Activated CD8-positive, alpha-beta T cell treated with anti-CD3 and anti-CD28 coated beads, Interleukin-2, amount 10 ng/mL, durations not matched to agents 7 days and 5 days (primary cell): ENCODE measurements around the gene HSDL1. TPM values are rescaled to one million over a fixed set of nuclear protein-coding genes. Genes with fewer than 3 reads are reported as not detected.

ENCODE experiments used
- ATAC-seq: fragments of 150-1000 bp; cut with Tn5 transposase; one replicate; pipeline ENCODE4 v1.10.0; 2021; ENCODE audit warnings: moderate library complexity
- CTCF ChIA-PET: fragments of 350-600 bp; sonication (Branson Sonifier 250); formaldehyde crosslinking; loops from one replicate; lab custom pipeline; 2021; ENCODE audit warnings: antibody characterized with exemption; lab: Charles Lee
- POLR2A ChIA-PET: fragments of 350-600 bp; sonication (Branson Sonifier 250); formaldehyde crosslinking; loops from one replicate; lab custom pipeline; 2021; ENCODE audit warnings: antibody characterized with exemption; lab: Charles Lee
- DNase-seq: peaks from one replicate; pipeline ENCODE4 v3.0.0-alpha.2; 2020
- H3K27ac Mint-ChIP-seq: one replicate; pipeline ENCODE4 v1.8.0; 2021; ENCODE audit warnings: mild to moderate bottlenecking, mixed read lengths
- H3K27me3 Mint-ChIP-seq: one replicate; pipeline ENCODE4 v1.8.0; 2021; ENCODE audit warnings: low read depth, mixed read lengths
- H3K36me3 Mint-ChIP-seq: one replicate; pipeline ENCODE4 v1.8.0; 2021; ENCODE audit warnings: low read depth, mixed read lengths
- H3K4me1 Mint-ChIP-seq: one replicate; pipeline ENCODE4 v1.8.0; 2021; ENCODE audit warnings: low read depth, mixed read lengths
- H3K4me3 Mint-ChIP-seq: one replicate; pipeline ENCODE4 v1.8.0; 2021; ENCODE audit warnings: mild to moderate bottlenecking, mixed read lengths
- H3K9me3 Mint-ChIP-seq: one replicate; pipeline ENCODE4 v1.8.0; 2022; ENCODE audit warnings: mixed read lengths; ENCODE audit not compliant: insufficient read depth
- total RNA-seq, 2 experiments: library from RNA; stranded (reverse); gene quantifications; one replicate each; pipeline ENCODE4 v1.2.3, GENCODE V29; 2021

Gene HSDL1
- total RNA-seq, 2 experiments from 2014 or later, result 10.4 to 12.3 TPM

DNA sequence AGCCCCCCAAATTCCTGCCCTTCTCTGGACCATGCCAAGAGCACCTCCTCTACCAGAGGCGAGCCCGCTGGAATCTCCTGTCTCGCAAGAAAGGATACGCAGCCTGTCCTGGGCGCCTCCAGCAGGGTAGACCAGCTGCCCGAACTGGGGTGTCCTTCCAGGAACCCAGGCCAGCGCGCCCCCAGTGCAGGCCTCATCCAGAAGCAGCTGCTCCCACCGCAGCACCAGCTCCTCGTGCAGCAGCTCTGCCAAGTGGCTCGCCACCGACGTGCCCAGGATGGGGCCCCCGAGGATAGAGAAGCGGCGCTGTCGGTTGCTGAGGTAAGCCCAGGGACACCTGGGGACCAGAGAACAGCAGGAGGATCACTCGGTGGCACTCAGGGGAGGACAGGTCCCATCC, 37.1 kb upstream of the HSDL1 start:
- Mint-ChIP-seq H3K9me3 (no peaks in the 10 kb centered on the region), H3K4me1 (peaks cover 22% of the 10 kb centered on the region), H3K27me3 (no peaks in the 10 kb centered on the region), H3K4me3 (no peak overlapping the region), H3K27ac (no peak overlapping the region), H3K36me3 (peaks cover 29% of the 10 kb centered on the region)
- ATAC-seq (no peak), DNase-seq (no peak)
- ChIA-PET CTCF (no interaction called here), POLR2A (no interaction called here)

DNA sequence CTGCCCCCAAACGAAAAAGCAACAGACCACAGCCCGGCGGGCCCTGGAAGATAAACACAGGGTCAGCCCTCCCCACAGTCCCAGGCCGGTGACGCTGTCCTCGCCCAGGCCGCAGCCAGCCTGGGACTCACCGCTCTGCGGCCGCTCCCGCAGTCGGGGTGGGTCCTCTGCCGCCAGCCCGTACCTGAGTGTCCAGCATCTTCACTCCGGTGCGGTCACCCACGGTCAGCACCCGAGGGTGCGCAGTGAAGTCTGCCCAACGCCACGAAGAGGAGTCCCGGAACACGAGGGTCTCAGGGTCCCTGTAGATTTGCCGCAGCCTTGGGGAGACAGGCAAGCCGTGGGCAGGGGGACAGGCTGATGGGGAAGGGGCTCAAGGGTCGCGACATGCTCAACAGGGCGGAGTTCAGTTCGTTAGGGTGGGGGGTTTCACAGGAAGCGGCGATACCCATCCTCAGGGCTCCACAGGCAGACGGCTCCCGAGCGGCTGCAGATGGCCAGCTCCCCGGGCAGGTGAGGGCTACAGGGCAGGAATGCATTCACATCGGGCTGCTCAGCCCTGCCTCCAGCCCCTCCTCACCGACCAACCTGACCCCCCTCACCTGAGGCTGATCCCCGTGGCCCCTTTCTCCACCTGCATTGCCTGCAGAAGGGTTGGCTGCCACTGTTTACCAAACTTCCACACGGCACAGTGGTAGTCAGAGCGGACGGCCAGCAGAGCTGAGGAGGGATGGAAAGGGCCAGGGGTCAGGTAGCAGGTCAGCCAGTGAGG, 36.4 kb upstream of the HSDL1 start:
- Mint-ChIP-seq H3K4me3 (no peak overlapping the region), H3K36me3 (peaks cover 29% of the 10 kb centered on the region), H3K4me1 (peaks cover 18% of the 10 kb centered on the region), H3K9me3 (no peaks in the 10 kb centered on the region), H3K27me3 (no peaks in the 10 kb centered on the region), H3K27ac (no peak overlapping the region)
- DNase-seq, result no peak
- ATAC-seq, result no peak
- ChIA-PET CTCF (no interaction called here), POLR2A (no interaction called here)

DNA sequence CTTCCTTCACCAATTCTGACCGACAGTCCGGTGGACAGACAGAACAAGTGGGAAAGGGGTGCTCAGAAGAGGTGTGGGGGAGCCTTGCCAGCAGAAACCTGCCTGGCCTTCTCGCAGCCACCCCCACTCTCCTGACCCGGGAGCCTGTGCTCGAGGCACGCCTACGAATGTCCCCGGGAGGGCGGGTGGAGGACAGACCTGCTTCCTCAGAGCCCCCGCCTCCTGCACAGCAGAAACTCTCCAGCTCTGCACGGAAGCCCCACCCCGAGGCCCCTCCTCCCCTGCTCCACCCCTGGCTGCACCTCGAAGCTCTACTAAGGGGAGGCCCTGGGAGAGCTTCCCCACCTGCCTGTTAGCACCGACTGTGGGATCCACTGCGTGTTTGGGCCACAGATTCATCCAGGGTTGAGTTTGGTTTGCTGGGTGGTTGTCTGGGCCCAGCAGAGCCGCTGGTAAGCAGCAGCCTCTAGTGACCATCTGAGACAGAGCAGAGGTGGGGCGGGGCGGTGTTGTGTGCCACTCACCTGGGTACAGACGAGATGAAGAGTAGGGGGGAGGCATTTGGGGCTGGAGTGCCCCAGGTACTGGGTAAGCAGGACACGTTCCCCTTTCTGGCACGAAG, 35.7 kb upstream of the HSDL1 start:
- ATAC-seq (no peak), DNase-seq (no peak)
- no peaks in the 10 kb centered on the region for H3K9me3 Mint-ChIP-seq
- H3K27ac Mint-ChIP-seq, result no peak overlapping the region
- H3K36me3 Mint-ChIP-seq, result peaks cover 29% of the 10 kb centered on the region
- no peak overlapping the region for H3K4me3 Mint-ChIP-seq
- ChIA-PET CTCF (no interaction called here), POLR2A (no interaction called here)
- no peaks in the 10 kb centered on the region for H3K27me3 Mint-ChIP-seq
- peaks cover 12% of the 10 kb centered on the region for H3K4me1 Mint-ChIP-seq

- Mint-ChIP-seq H3K27me3 (no peaks in the 10 kb centered on the region), H3K36me3 (peaks cover 26% of the 10 kb centered on the region), H3K9me3 (no peaks in the 10 kb centered on the region), H3K4me3 (no peak overlapping the region), H3K4me1 (peaks cover 10% of the 10 kb centered on the region), H3K27ac (no peak overlapping the region)
- DNase-seq, result no peak
- POLR2A ChIA-PET, result no interaction called here
- CTCF ChIA-PET, result no interaction called here
- ATAC-seq, result no peak
Observed at GRCh38 chr16:84179612-84180320, 34.8 kb upstream of the HSDL1 start.

DNA sequence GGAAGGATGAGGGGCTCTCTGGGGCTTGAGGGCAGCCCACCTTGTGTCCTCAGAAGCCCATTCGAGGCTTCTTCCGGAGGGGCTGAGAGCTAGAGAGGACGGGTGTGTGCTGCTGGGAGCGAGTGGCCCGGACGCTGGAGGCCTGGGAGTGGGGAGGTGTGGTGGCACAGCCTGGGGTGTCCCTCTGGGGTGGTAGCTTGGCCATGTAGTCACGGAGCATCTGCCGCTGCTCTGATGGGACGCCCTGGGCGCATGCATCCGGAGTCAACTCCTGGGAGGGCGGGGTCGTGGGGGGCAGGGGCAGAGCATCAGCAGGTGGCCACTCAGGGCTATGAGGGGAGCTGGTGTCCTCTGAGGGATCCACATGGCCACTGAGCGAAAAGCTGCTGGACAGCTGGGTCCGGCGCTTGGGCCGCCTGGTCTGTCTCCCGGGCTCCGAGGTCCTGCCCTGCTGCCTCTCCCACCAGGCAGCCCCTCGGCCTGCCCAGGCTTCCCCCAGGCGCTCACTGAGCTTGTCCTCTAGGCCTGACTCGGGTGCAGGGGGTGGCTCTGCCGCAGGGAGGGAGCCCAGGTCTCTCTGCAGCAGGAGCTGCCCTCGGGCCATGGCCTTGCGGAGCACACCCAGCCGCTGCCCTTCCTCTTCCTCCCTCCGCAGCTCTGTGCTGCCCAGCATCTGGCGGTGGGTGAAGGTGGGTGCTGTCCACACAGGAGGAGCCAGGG, 34.1 kb upstream of the HSDL1 start:
- Mint-ChIP-seq H3K4me1 (peaks cover 4% of the 10 kb centered on the region), H3K27ac (no peak overlapping the region)
- no peak for ATAC-seq

DNA sequence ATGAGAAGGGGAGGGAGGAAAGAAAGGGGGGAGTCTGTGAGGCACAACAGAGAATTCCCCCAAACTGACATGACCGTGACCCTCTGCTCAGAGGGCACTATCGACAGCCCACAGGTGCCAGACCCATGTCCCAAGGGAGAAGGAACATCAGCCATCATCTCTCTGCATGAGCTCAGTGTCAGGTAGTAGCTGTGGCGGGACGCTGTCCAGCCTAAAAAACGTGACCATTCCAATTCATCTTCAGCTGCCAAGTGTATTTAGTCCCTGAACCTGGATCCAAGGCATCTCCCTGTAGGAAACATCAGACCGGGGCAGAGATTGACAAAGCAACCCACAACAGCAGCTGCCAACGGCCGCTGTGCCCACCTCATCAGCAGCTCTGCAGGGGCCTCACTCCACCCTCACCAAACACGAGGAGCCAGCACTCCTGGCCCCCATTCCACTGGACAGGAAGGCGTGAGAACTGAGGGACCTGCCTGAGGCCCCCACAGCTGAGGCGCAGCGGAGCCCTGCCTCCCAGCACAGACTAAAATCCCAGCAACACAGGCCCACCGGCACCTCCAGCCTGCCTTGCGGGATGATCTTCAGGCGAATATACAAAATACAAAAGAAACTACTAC, 33.3 kb upstream of the HSDL1 start:
- peaks cover 3% of the 10 kb centered on the region for H3K27me3 Mint-ChIP-seq
- peaks cover 4% of the 10 kb centered on the region for H3K4me1 Mint-ChIP-seq
- ATAC-seq (no peak), DNase-seq (no peak)
- H3K9me3 Mint-ChIP-seq, result no peaks in the 10 kb centered on the region
- H3K36me3 Mint-ChIP-seq, result peaks cover 16% of the 10 kb centered on the region
- H3K4me3 Mint-ChIP-seq, result no peak overlapping the region
- ChIA-PET CTCF (interaction anchor here (2.5 to 6.0 kb wide), 2 partner anchors 9 to 91 kb away, joined by 11 to 95 read pairs; partner anchors contain the start of gene TAF1C), POLR2A (interaction anchor here (1.2 to 1.3 kb wide), 2 partner anchors 8 to 74 kb away, joined by 4 to 5 read pairs; partner anchors contain the start of gene TAF1C)
- no peak overlapping the region for H3K27ac Mint-ChIP-seq

More for the DNA sequence above, 34.1 kb upstream of the HSDL1 start:
- peaks cover 19% of the 10 kb centered on the region for H3K36me3 Mint-ChIP-seq
- DNase-seq, result no peak
- H3K9me3 Mint-ChIP-seq, result no peaks in the 10 kb centered on the region
- no peak overlapping the region for H3K4me3 Mint-ChIP-seq
- POLR2A ChIA-PET, result no interaction called here
- CTCF ChIA-PET, result interaction anchor here (2.5 kb wide), 1 partner anchor 8 kb away, joined by 11 read pairs; the partner anchor contains the start of gene TAF1C
- peaks cover 3% of the 10 kb centered on the region for H3K27me3 Mint-ChIP-seq

DNA sequence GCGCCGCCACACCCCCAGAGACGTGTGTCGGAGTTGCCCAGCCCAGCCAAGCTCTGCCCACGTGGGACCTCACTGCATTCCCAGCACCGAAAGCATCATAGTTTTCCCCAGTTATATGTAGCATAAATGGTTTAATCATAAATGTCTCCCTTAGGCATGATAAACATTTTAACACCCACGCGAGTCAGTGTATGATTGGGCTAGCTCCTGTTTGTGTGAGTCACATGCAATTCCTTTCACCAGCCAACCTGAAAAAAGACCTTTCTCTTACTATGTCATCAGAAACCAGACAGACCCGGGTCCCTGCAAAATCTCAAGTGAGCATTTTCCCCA, 32.7 kb upstream of the HSDL1 start:
- ATAC-seq (no peak), DNase-seq (no peak)
- H3K4me1 Mint-ChIP-seq, result peaks cover 4% of the 10 kb centered on the region
- H3K4me3 Mint-ChIP-seq, result no peak overlapping the region
- H3K27ac Mint-ChIP-seq, result no peak overlapping the region
- ChIA-PET CTCF (interaction anchor here (0.9 to 6.0 kb wide), 4 partner anchors 9 to 90 kb away, joined by 3 to 95 read pairs (median 7); partner anchors contain the start of gene TAF1C), POLR2A (interaction anchor here (1.2 to 1.3 kb wide), 2 partner anchors 9 to 73 kb away, joined by 4 to 5 read pairs; partner anchors contain the start of gene TAF1C)
- peaks cover 10% of the 10 kb centered on the region for H3K36me3 Mint-ChIP-seq
- peaks cover 3% of the 10 kb centered on the region for H3K27me3 Mint-ChIP-seq
- no peaks in the 10 kb centered on the region for H3K9me3 Mint-ChIP-seq

DNA sequence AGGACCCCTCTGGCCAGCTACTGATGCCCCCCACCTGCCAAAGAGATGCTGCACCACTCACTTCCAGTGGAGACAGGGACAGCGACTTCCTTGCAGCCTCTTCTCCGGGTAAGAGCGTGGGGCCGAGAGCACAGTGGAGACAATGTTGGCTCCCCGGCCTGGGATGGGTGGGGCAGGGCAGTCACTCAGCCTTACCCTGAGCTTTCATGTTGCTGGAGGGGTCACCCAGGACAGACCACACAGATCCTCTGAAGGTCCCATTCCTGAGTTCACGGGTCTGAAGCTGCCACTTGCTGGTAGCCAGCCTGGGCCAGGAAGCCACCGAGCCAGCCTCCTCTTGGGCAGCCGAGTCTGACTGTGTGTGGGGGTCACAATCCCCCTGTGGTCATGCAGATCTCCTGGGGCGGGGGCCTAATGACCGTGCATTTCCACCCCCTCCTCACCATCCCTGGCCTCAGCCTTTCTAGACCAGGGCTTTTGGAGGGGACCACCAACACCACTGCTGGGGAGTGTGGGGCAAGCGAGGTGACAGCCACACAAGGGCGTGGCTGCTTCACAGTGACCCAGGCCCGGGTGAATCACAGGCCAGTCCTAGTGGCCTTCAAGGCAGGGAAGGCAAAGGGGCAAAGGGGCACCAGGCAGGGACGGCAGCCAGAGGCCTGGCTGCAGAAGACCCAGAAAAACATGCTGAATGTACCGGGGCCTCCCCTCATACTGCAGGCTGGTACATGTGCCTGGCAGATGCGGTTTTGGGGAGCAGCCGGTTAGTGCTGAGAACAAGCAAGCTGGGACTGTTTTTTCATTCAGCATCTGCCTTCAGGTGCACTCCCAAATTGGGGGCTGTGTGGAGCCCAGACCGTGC, 31.4 kb upstream of the HSDL1 start:
- no peak overlapping the region for H3K4me3 Mint-ChIP-seq
- H3K9me3 Mint-ChIP-seq, result no peaks in the 10 kb centered on the region
- H3K4me1 Mint-ChIP-seq, result peaks cover 4% of the 10 kb centered on the region
- ChIA-PET CTCF (interaction anchor here (0.6 to 6.0 kb wide), 22 partner anchors 9 to 220 kb away, joined by 3 to 95 read pairs (median 4); partner anchors contain the start of genes MBTPS1 and TAF1C), POLR2A (interaction anchor here (1.2 to 1.3 kb wide), 2 partner anchors 10 to 72 kb away, joined by 4 to 5 read pairs; partner anchors contain the start of gene TAF1C)
- peaks cover 3% of the 10 kb centered on the region for H3K27me3 Mint-ChIP-seq
- DNase-seq (no peak), ATAC-seq (no peak)
- H3K36me3 Mint-ChIP-seq, result peaks cover 7% of the 10 kb centered on the region
- H3K27ac Mint-ChIP-seq, result no peak overlapping the region

GRCh38 chr16:84175350-84176081, 30.5 kb upstream of the HSDL1 start:
- ChIA-PET CTCF (interaction anchor here (0.6 to 6.0 kb wide), 24 partner anchors 9 to 221 kb away, joined by 3 to 95 read pairs (median 5); partner anchors contain the start of genes MBTPS1 and TAF1C), POLR2A (no interaction called here)
- peaks cover 5% of the 10 kb centered on the region for H3K36me3 Mint-ChIP-seq
- peak; percentile 93 for ATAC-seq
- DNase-seq, result peak; percentile 74
- H3K27me3 Mint-ChIP-seq, result peaks cover 3% of the 10 kb centered on the region
- no peak overlapping the region for H3K4me3 Mint-ChIP-seq
- no peak overlapping the region for H3K27ac Mint-ChIP-seq
- H3K4me1 Mint-ChIP-seq, result peaks cover 4% of the 10 kb centered on the region
- no peaks in the 10 kb centered on the region for H3K9me3 Mint-ChIP-seq

DNA sequence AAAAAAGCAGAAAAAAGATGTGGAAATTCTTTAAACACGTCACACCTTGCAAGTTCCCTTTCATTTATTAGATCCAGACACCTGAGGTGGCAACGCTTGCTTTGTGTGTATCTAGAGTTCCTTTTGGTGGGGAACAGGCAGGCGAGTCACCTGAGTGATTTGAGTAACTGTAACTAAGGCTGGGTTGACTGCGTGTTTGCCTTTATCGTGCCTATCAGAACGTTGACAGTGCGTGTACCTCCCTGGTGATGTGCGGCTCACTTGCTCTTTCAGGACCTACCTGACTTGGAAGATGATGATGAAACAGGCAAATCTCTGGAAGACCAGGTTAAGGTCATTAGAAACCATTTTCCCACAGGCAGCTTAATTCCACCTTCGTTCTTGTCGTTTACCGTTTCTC, 29.4 kb upstream of the HSDL1 start:
- CTCF ChIA-PET, result interaction anchor here (1.3 to 6.0 kb wide), 14 partner anchors 12 to 220 kb away, joined by 4 to 95 read pairs (median 6); partner anchors contain the start of genes MBTPS1 and TAF1C
- H3K36me3 Mint-ChIP-seq, result peaks cover 5% of the 10 kb centered on the region

More for the DNA sequence above, 29.4 kb upstream of the HSDL1 start:
- peaks cover 5% of the 10 kb centered on the region for H3K27me3 Mint-ChIP-seq
- no peak for ATAC-seq
- no peak overlapping the region for H3K4me3 Mint-ChIP-seq
- H3K9me3 Mint-ChIP-seq, result no peaks in the 10 kb centered on the region
- POLR2A ChIA-PET, result no interaction called here
- DNase-seq, result no peak
- H3K27ac Mint-ChIP-seq, result no peak overlapping the region
- H3K4me1 Mint-ChIP-seq, result peaks cover 4% of the 10 kb centered on the region
